ENCODE measurements around the gene MED15. TPM values are rescaled to one million over a fixed set of nuclear protein-coding genes. Genes with fewer than 3 reads are reported as not detected.

Gene MED15
- polyA plus RNA-seq, 1 experiment, result 17.3 TPM

- CTCF ChIA-PET, result interaction anchor here (0.7 kb wide), 1 partner anchor 186 kb away, joined by 3 read pairs; no protein-coding TSS in a partner anchor
- Histone ChIP-seq H3K27ac (ENCODE audit: low read depth, low read length) (no peak overlapping the region), H3K4me3 (ENCODE audit: low read depth, low read length) (no peak overlapping the region), H3K27me3 (ENCODE audit: control insufficient read depth, insufficient read depth, low read length) (peaks cover 33% of the 10 kb centered on the region), H3K9me3 (ENCODE audit: control insufficient read depth, insufficient read depth, low read length) (no peaks in the 10 kb centered on the region)
- no peak for DNase-seq (ENCODE audit: low read depth, low spot score)
- TF ChIP-seq, protein P1, sequence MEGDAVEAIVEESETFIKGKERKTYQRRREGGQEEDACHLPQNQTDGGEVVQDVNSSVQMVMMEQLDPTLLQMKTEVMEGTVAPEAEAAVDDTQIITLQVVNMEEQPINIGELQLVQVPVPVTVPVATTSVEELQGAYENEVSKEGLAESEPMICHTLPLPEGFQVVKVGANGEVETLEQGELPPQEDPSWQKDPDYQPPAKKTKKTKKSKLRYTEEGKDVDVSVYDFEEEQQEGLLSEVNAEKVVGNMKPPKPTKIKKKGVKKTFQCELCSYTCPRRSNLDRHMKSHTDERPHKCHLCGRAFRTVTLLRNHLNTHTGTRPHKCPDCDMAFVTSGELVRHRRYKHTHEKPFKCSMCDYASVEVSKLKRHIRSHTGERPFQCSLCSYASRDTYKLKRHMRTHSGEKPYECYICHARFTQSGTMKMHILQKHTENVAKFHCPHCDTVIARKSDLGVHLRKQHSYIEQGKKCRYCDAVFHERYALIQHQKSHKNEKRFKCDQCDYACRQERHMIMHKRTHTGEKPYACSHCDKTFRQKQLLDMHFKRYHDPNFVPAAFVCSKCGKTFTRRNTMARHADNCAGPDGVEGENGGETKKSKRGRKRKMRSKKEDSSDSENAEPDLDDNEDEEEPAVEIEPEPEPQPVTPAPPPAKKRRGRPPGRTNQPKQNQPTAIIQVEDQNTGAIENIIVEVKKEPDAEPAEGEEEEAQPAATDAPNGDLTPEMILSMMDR (IDR thresholded peaks at IDR 0.05; ENCODE audit: low read depth, low read length), result no peak
- POLR2A ChIA-PET, result no interaction called here
These were observed 97.4 kb downstream of the MED15 start for GRCh38 chr22:20604776-20605221.

DNA sequence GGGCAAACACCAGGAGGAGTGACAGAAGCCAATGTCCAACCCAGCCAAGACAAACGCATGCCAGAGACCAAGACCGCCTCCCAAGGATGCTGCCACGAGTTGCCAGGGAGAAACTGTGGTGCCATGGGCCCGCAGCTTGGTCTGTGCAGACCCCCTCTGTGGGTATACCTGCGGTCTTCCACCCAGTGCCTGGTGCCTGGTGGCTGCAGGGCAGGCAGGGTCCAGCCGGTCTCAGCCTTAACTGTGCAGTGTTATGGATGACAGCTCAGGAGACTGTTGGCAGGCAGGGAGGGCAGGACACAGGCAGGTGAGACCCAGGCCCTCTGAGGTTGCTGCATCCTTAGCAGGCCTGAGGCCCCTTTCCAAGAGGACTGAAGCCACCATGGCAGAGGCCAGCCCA lies 97.9 kb downstream of the MED15 start:
- no peak for DNase-seq (ENCODE audit: low read depth, low spot score)
- no peaks in the 10 kb centered on the region; the same call in 1 of the 2 replicates for H3K9me3 ChIP-seq (ENCODE audit: control insufficient read depth, insufficient read depth, low read length)
- POLR2A ChIA-PET, result no interaction called here
- TF ChIP-seq, protein P1 (IDR thresholded peaks at IDR 0.05; ENCODE audit: low read depth, low read length), result no peak
- H3K27me3 ChIP-seq (ENCODE audit: control insufficient read depth, insufficient read depth, low read length), result peaks cover 31% of the 10 kb centered on the region
- no peak overlapping the region for H3K27ac ChIP-seq (ENCODE audit: low read depth, low read length)
- CTCF ChIA-PET, result interaction anchor here (1.0 kb wide), 1 partner anchor 10 kb away, joined by 4 read pairs; no protein-coding TSS in a partner anchor
- no peak overlapping the region for H3K4me3 ChIP-seq (ENCODE audit: low read depth, low read length)

- TF ChIP-seq, protein P1 (IDR thresholded peaks at IDR 0.05; ENCODE audit: low read depth, low read length), result peak; percentile 80
- Histone ChIP-seq H3K9me3 (ENCODE audit: control insufficient read depth, insufficient read depth, low read length) (no peaks in the 10 kb centered on the region; the same call in 1 of the 2 replicates), H3K4me3 (ENCODE audit: low read depth, low read length) (no peak overlapping the region), H3K27me3 (ENCODE audit: control insufficient read depth, insufficient read depth, low read length) (peaks cover 38% of the 10 kb centered on the region), H3K27ac (ENCODE audit: low read depth, low read length) (no peak overlapping the region)
- CTCF ChIA-PET, result interaction anchor here (0.6 to 1.0 kb wide), 3 partner anchors 9 to 103 kb away, joined by 3 to 4 read pairs (median 3); no protein-coding TSS in a partner anchor
- POLR2A ChIA-PET, result no interaction called here
- peak; percentile 21 for DNase-seq (ENCODE audit: low read depth, low spot score)
These were observed 98.8 kb downstream of the MED15 start for GRCh38 chr22:20606041-20606783.

- ChIA-PET CTCF (no interaction called here), POLR2A (no interaction called here)
- H3K9me3 ChIP-seq (ENCODE audit: control insufficient read depth, insufficient read depth, low read length), result no peaks in the 10 kb centered on the region; the same call in 1 of the 2 replicates
- no peak for DNase-seq (ENCODE audit: low read depth, low spot score)
- peaks cover 38% of the 10 kb centered on the region for H3K27me3 ChIP-seq (ENCODE audit: control insufficient read depth, insufficient read depth, low read length)
- no peak overlapping the region for H3K27ac ChIP-seq (ENCODE audit: low read depth, low read length)
- TF ChIP-seq, protein P1 (IDR thresholded peaks at IDR 0.05; ENCODE audit: low read depth, low read length), result no peak
- no peak overlapping the region for H3K4me3 ChIP-seq (ENCODE audit: low read depth, low read length)
These were observed 99.3 kb downstream of the MED15 start for GRCh38 chr22:20606784-20607128.

DNA sequence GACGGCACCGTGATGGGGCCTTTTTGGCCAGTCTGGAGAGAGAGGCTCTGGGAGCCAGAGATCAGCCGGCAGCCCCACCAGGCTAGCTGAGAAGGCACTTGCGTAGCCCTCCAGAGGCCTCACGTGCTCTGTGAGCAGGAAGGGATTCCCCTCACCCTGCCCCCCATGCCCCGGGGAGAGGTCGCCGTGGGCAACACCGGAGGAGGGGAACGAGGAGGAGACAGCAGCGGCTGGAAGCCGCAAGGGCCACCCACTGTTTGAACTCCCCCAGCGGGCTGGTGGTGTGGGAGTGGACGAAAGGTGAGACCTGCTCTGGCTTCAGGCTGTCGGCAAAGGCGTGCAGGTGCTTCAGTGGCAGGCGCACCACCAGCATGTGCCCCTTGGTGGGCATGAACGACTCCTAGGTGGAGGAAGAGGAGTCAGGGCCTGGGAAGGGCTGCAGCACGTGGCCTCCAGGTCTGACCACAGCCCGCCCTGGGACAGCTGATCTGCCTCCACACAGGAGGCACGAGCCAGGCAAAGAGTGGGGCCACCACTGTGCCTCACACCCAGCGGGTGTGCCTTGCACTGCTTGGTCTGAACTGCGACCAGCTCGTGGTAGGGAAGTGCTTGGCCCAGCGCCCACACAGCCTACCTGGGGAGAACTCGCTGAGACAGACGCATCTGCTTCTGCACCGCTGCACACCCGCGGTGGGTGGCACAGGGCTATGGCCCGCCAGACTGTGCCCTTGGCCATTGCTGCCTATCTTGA lies 99.9 kb downstream of the MED15 start:
- CTCF ChIA-PET, result no interaction called here
- no peak overlapping the region for H3K4me3 ChIP-seq (ENCODE audit: low read depth, low read length)
- no peak for DNase-seq (ENCODE audit: low read depth, low spot score)
- TF ChIP-seq, protein P1 (IDR thresholded peaks at IDR 0.05; ENCODE audit: low read depth, low read length), result no peak
- H3K9me3 ChIP-seq (ENCODE audit: control insufficient read depth, insufficient read depth, low read length), result no peaks in the 10 kb centered on the region; the same call in 1 of the 2 replicates
- H3K27ac ChIP-seq (ENCODE audit: low read depth, low read length), result no peak overlapping the region
- POLR2A ChIA-PET, result no interaction called here
- peaks cover 40% of the 10 kb centered on the region for H3K27me3 ChIP-seq (ENCODE audit: control insufficient read depth, insufficient read depth, low read length)
